Hepatocyte (in vitro differentiated cells): ENCODE results near the gene CEP128.

Experiments used
- CTCF ChIP-seq: fragments of 200-600 bp; sonication (generic); IDR thresholded peaks from 2 replicates; pipeline ENCODE4 v1.5.1; 2016; ENCODE audit warnings: antibody characterized with exemption, mild to moderate bottlenecking; ENCODE audit not compliant: poor library complexity
- EZH2phosphoT487 ChIP-seq: fragments of 200-600 bp; sonication (generic); IDR thresholded peaks from one replicate; pipeline ENCODE4 v1.6.1; 2018; ENCODE audit warnings: antibody characterized with exemption, mild to moderate bottlenecking, low read depth, moderate library complexity; ENCODE audit not compliant: unreplicated experiment, severe bottlenecking

- no peak for TF ChIP-seq CTCF
- TF ChIP-seq EZH2phosphoT487, result no peak
These were observed 373.5 kb downstream of the CEP128 start for GRCh38 chr14:80567905-80568536.
